GM12873 (cell line): ENCODE results near the gene DNAJC5G.

Experiments
- CTCF ChIP-seq: IDR thresholded peaks from 2 replicates; pipeline ENCODE4 v1.5.1; 2012; ENCODE audit warnings: low read depth, mild to moderate bottlenecking, moderate library complexity, low read length, control low read depth; ENCODE audit not compliant: insufficient read depth; ENCODE audit errors: missing control alignments

DNAJC5G gene

GRCh38 chr2:27303093-27304025, 28.1 kb downstream of the DNAJC5G start:
- TF ChIP-seq CTCF = peak; percentile 77

- TF ChIP-seq CTCF = no peak
These were observed 29.4 kb downstream of the DNAJC5G start for GRCh38 chr2:27304488-27305240.

GRCh38 chr2:27305516-27305915, 30.3 kb downstream of the DNAJC5G start:
- TF ChIP-seq CTCF = no peak

- no peak for TF ChIP-seq CTCF
These were observed 30.9 kb downstream of the DNAJC5G start for GRCh38 chr2:27306136-27306535.

- TF ChIP-seq CTCF = no peak
These were observed 31.5 kb downstream of the DNAJC5G start for GRCh38 chr2:27306573-27307286.

- no peak for TF ChIP-seq CTCF
These were observed 32.0 kb downstream of the DNAJC5G start for GRCh38 chr2:27307287-27307544.
